Measurements from ENCODE around the gene DOK5. TPM values are rescaled to one million over a fixed set of nuclear protein-coding genes. Genes with fewer than 3 reads are reported as not detected.

DOK5 gene
- total and polyA plus RNA-seq, 2 of the 8 experiments (the other 6 are each of a cell fraction or from before 2014, with no cell fraction given): 8.9 to 15.0 TPM

DNA sequence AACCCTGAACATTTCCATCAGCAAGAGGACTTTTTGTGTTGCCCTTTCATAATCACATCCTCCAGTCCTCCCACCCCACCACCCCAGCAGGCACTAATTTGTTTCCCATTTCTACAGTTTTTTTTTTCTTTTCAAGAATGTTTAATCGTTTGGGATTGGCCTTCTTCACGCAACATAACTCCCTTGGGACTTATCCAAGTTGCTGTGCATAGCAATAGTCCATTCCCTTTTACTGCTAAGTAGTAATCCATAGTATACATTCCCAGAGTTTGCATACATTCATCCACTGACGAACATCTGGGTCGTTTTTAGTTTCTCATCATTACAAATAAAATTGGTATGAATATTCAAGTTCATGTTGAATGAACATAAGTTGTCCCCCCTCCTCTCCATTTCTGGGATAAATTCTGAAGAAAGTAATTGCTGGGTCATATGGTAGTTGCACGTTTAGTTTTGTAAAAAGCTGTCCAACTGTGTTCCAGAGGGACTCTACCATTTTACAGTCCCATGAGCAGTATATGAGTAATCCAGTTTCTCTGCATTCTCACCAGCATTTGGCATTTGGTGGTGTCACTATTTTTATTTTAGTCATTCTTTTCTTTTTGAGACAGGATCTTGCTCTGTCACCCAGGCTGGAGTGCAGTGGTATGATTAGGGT, 90.8 kb downstream of the DOK5 start (continued):
- TF ChIP-seq, protein P1, sequence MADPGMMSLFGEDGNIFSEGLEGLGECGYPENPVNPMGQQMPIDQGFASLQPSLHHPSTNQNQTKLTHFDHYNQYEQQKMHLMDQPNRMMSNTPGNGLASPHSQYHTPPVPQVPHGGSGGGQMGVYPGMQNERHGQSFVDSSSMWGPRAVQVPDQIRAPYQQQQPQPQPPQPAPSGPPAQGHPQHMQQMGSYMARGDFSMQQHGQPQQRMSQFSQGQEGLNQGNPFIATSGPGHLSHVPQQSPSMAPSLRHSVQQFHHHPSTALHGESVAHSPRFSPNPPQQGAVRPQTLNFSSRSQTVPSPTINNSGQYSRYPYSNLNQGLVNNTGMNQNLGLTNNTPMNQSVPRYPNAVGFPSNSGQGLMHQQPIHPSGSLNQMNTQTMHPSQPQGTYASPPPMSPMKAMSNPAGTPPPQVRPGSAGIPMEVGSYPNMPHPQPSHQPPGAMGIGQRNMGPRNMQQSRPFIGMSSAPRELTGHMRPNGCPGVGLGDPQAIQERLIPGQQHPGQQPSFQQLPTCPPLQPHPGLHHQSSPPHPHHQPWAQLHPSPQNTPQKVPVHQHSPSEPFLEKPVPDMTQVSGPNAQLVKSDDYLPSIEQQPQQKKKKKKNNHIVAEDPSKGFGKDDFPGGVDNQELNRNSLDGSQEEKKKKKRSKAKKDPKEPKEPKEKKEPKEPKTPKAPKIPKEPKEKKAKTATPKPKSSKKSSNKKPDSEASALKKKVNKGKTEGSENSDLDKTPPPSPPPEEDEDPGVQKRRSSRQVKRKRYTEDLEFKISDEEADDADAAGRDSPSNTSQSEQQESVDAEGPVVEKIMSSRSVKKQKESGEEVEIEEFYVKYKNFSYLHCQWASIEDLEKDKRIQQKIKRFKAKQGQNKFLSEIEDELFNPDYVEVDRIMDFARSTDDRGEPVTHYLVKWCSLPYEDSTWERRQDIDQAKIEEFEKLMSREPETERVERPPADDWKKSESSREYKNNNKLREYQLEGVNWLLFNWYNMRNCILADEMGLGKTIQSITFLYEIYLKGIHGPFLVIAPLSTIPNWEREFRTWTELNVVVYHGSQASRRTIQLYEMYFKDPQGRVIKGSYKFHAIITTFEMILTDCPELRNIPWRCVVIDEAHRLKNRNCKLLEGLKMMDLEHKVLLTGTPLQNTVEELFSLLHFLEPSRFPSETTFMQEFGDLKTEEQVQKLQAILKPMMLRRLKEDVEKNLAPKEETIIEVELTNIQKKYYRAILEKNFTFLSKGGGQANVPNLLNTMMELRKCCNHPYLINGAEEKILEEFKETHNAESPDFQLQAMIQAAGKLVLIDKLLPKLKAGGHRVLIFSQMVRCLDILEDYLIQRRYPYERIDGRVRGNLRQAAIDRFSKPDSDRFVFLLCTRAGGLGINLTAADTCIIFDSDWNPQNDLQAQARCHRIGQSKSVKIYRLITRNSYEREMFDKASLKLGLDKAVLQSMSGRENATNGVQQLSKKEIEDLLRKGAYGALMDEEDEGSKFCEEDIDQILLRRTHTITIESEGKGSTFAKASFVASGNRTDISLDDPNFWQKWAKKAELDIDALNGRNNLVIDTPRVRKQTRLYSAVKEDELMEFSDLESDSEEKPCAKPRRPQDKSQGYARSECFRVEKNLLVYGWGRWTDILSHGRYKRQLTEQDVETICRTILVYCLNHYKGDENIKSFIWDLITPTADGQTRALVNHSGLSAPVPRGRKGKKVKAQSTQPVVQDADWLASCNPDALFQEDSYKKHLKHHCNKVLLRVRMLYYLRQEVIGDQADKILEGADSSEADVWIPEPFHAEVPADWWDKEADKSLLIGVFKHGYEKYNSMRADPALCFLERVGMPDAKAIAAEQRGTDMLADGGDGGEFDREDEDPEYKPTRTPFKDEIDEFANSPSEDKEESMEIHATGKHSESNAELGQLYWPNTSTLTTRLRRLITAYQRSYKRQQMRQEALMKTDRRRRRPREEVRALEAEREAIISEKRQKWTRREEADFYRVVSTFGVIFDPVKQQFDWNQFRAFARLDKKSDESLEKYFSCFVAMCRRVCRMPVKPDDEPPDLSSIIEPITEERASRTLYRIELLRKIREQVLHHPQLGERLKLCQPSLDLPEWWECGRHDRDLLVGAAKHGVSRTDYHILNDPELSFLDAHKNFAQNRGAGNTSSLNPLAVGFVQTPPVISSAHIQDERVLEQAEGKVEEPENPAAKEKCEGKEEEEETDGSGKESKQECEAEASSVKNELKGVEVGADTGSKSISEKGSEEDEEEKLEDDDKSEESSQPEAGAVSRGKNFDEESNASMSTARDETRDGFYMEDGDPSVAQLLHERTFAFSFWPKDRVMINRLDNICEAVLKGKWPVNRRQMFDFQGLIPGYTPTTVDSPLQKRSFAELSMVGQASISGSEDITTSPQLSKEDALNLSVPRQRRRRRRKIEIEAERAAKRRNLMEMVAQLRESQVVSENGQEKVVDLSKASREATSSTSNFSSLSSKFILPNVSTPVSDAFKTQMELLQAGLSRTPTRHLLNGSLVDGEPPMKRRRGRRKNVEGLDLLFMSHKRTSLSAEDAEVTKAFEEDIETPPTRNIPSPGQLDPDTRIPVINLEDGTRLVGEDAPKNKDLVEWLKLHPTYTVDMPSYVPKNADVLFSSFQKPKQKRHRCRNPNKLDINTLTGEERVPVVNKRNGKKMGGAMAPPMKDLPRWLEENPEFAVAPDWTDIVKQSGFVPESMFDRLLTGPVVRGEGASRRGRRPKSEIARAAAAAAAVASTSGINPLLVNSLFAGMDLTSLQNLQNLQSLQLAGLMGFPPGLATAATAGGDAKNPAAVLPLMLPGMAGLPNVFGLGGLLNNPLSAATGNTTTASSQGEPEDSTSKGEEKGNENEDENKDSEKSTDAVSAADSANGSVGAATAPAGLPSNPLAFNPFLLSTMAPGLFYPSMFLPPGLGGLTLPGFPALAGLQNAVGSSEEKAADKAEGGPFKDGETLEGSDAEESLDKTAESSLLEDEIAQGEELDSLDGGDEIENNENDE (IDR thresholded peaks at IDR 0.05; ENCODE audit: insufficient replicate concordance, low read length): no peak
- TF ChIP-seq SUZ12 (IDR thresholded peaks at IDR 0.05; ENCODE audit: low read length) (no peak), SIN3A (conservative IDR thresholded peaks at IDR 0.05 in 1 of 2, IDR thresholded peaks at IDR 0.05 in 1 of 2; ENCODE audit: low read depth in 1 of 2, low read length in 2 of 2) (no peak), TBP (IDR thresholded peaks at IDR 0.05; ENCODE audit: low read depth, low read length) (no peak), SAP30 (IDR thresholded peaks at IDR 0.05; ENCODE audit: insufficient read depth, insufficient replicate concordance, low read length) (no peak), RBBP5 (IDR thresholded peaks at IDR 0.05; ENCODE audit: borderline replicate concordance, low read depth, low read length) (no peak)
- TF ChIP-seq, protein P2, sequence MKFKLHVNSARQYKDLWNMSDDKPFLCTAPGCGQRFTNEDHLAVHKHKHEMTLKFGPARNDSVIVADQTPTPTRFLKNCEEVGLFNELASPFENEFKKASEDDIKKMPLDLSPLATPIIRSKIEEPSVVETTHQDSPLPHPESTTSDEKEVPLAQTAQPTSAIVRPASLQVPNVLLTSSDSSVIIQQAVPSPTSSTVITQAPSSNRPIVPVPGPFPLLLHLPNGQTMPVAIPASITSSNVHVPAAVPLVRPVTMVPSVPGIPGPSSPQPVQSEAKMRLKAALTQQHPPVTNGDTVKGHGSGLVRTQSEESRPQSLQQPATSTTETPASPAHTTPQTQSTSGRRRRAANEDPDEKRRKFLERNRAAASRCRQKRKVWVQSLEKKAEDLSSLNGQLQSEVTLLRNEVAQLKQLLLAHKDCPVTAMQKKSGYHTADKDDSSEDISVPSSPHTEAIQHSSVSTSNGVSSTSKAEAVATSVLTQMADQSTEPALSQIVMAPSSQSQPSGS (IDR thresholded peaks at IDR 0.05; ENCODE audit: low read length): no peak
